ENCODE results near the gene LCP1.
"Not testable (repeated sequence)": the region's sequence is repeated elsewhere in the genome, so short reads cannot be mapped to it uniquely, and the experiment has no call there.

LCP1 gene

DNA sequence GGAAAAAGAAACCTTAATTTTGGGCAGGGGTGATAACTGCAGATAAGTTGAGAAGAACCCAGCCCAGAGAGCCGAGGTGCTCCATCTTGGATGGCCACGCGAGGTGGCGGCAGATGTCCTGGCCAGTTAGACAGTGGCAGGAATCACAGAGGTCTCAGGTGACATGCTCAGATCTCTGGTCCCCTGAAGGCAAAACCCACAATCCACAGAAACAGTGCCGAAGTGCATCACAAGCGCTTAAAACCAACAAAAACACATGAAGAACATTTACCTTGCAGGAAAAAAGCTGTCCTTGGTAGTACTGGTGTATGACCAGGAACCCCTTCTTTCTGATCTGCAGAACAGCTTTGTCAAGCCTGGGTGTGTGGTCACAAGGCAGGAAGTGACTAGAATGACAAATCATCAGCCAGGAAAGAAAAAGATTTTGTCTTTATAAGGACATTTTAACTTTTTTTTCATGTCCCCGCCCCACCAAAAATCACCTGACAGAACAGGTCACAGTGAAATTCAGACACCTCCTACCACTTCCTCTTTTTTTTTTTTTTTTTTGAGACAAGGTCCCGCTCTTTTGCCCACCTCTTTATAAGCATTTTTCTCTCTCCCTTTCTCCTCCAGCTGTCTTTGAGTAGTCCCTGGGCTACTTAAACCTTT is at the start of gene LCP1:
Gene LCP1, minus strand, starts transcription at position 338 of the 651 bp plus-strand sequence. CDS start 22,515 bp downstream, outside the sequence.
- DNase-seq (ENCODE audit: low spot score): peak; percentile 90

DNA sequence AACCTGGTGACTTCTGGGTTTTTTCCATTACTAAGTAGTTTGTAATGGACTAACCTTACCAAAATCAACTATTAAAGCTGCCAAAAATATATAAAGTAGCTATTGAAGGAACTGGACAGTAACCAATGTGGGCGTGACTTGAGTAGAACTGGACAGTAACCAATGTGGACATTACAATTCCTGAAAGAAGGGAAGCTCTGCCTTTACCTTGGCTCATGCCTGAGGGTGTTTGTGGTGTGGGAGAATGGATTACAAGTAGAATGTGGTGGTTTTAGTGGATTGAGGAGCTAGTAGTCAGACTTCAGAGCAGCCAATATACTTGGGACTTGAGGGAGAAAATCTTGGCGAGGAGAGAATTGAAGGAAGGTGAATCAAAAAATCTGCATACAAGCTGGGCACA is 47.3 kb upstream of the LCP1 start:
- DNase-seq (ENCODE audit: low spot score): no peak

DNA sequence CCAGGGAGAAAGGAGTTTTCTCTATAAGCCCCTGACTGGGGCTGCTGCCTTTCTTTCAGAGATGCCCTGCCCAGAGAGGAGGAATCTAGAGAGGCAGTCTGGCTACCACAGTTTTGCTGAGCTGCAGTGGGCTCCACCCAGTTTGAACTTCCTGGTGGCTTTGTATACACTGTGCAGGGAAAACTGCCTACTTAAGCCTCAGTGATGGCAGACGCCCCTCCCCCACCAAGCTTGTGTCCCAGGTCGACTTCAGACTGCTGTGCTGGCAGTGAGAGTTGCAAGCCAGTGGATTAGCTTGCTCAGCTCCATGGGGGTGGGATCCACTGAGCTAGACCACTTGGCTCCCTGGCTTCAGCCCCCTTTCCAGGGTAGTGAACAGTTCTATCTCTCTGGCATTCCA is 38.3 kb upstream of the LCP1 start:
- peak; percentile 19 for DNase-seq (ENCODE audit: low spot score)

DNA sequence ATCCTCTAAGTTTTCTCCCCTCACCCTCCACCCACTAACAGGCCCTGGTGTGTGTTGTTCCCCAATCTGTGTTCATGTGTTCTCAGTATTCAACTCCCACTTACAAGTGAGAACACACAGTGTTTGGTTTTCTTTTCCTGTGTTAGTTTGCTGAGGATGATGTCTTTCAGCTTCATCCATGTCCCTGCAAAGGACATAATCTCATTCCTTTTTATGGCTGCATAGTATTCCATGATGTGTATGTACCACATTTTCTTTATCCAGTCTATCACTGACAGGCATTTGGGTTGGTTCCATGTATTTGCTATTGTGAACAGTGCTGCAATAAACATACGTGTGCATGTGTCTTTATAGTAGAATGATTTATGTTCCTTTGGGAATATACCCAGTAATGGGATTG is 32.8 kb upstream of the LCP1 start:
- DNase-seq (ENCODE audit: low spot score): not testable (repeated sequence)

DNA sequence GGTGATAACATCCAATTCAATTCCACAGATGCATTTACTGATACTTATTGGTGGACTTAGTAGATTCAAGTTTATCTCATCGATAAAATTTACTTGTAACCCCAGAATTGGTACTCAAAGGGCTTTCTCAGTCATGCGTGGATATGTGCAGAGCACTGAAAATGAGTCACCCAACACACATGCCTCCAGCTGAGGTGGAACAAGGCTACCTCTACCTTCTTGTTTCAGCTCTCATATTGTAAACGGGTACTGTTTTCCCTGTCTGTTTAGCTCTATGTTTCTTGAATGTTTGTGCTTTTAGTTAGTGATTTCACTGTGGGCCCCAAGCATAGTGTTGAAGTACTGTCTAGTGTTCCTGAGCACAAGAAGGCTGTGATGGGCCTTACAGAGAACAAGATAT is 31.3 kb upstream of the LCP1 start:
- DNase-seq (ENCODE audit: low spot score): no peak

GRCh38 chr13:46211483-46212351 is 29.7 kb upstream of the LCP1 start, which contains the start of gene LRRC63:
LRRC63 (plus strand) TSS chr13:46211928; CDS start chr13:46213035, 1,107 bp downstream.
- peak; percentile 81 for DNase-seq (ENCODE audit: low spot score)

- peak; percentile 36 for DNase-seq (ENCODE audit: low spot score)
Observed at GRCh38 chr13:46211116-46211482, 29.1 kb upstream of the LCP1 start.

- no peak for DNase-seq (ENCODE audit: low spot score)
Observed at GRCh38 chr13:46210362-46211083, 28.5 kb upstream of the LCP1 start.

- DNase-seq (ENCODE audit: low spot score): no peak
Observed at GRCh38 chr13:46207828-46208227, 25.9 kb upstream of the LCP1 start.

- no peak for DNase-seq (ENCODE audit: low spot score)
Observed at GRCh38 chr13:46206143-46206542, 24.2 kb upstream of the LCP1 start.

GRCh38 chr13:46202966-46203365 is 21.0 kb upstream of the LCP1 start:
- no peak for DNase-seq (ENCODE audit: low spot score)

GRCh38 chr13:46202188-46202795 is 20.3 kb upstream of the LCP1 start:
- DNase-seq (ENCODE audit: low spot score): peak; percentile 40

DNA sequence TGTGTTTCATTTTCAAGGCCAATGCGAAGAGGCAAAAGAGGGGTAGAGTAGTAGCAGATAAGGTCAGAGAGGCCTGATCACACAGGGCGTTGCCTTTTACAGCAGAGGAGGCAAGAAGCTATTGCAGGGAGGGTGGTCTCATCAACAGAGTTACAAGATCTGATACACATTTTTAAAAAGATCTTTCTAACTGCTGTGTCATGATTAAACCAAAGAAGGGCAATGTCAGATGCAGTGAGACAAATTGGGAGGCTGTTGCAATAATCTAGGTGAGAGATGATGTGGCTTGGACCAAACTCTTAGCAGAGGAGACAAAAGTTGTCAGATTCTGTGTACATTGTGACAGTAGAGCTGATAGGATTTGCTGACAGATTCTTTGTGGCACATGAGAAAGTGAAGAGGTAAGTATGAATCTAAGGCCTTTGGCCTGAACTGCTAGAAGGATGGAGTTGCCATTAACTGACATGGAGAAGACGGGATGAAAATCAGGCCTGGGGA is 16.8 kb upstream of the LCP1 start:
- DNase-seq (ENCODE audit: low spot score): no peak

DNA sequence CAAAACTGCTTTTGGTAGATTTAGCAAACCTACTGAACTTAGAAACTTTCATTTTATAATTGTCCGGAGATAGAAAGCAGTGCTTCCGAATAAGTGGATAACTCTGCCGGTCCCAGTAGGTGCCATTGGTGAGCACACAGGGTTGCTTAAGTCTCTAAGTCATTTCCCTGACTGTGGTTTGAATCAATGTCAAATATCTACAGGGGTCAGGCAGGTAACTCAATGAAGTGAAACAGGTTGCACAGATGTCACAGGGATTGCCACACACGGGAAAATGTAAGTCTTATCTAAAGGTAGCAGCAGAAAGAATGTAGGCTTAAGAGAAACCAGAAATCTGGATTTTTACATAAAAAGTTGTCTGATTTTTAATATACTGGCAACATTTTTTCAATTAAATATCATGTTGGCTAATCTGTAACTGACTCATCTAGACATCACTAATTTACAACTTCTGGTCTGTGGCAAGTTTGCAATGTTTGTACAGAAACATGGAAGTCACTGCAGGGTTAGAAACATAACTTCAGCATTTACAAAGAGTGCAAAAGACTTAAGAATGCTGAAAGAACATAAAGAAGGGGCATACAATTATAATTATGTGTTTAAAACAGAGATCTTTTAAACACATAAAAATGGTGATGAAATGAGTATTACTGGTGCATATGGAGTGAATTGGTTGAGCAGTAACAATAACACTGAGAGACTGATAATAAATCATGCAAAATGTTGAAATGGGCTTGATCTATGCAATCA is 15.5 kb upstream of the LCP1 start:
- no peak for DNase-seq (ENCODE audit: low spot score)

DNA sequence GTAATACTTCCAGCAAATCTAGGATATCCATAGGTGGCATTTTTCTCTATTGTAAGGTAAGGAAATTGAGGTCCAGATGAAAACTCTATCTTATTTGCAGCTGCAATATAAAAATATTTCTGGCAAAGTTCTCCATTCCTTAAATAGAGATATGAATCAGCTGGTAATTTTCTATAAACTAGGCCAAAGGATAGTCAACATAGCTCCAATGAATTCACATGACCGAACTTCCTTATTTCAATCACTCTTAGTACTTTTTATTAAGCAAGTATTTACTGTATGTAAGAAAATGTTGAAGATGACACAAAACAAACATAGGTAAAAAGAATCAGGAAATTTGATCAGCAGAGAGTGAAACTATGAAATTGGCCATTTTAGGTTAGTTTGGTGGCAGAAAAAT is 13.0 kb upstream of the LCP1 start:
- DNase-seq (ENCODE audit: low spot score): no peak

- DNase-seq (ENCODE audit: low spot score): no peak
Observed at GRCh38 chr13:46192412-46192811, 10.4 kb upstream of the LCP1 start.

DNA sequence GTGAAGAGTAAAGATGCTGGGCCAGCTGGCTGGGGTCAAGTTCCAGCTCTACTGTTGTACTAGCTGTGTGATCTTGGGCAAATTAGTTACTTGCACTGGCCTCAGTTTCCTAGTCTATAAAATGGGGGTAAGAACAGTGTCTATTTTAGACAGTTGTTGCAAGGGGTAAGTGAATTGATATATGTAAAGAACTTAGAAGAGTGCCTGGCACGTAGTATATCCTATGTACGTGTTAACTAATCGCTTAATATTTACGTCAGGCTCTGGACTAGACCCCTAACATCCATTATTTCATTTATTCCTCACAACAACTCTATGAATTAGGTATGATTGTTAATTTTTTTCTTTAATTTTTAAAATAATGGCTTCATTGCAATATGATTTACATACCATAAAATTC is 3.7 kb upstream of the LCP1 start:
- DNase-seq (ENCODE audit: low spot score): no peak

GRCh38 chr13:46184277-46184699 is 2.3 kb upstream of the LCP1 start:
- peak; percentile 74 for DNase-seq (ENCODE audit: low spot score)

- no peak for DNase-seq (ENCODE audit: low spot score)
Observed at GRCh38 chr13:46183018-46183946, 1.3 kb upstream of the LCP1 start.

- no peak for DNase-seq (ENCODE audit: low spot score)
Observed at GRCh38 chr13:46182491-46182877, 507 bp upstream of the LCP1 start.
